CD4-positive, alpha-beta T cell treated with Interleukin-15 for 1 hour (primary cell): ENCODE results near the gene LAMA5.
"Not testable (repeated sequence)": the region's sequence is repeated elsewhere in the genome, so short reads cannot be mapped to it uniquely, and the experiment has no call there.

ENCODE experiments used
- DNase-seq: peaks from one replicate; pipeline ENCODE4 v3.0.0-alpha.2; 2020

LAMA5 gene

GRCh38 chr20:62388839-62389600, 21.9 kb upstream of the LAMA5 start:
- no peak for DNase-seq

- no peak for DNase-seq
These were observed 21.0 kb upstream of the LAMA5 start for GRCh38 chr20:62387933-62388635.

- no peak for DNase-seq
These were observed 20.3 kb upstream of the LAMA5 start for GRCh38 chr20:62387219-62387913.

GRCh38 chr20:62386383-62387218, 19.5 kb upstream of the LAMA5 start, which contains the start of gene RPS21:
TSS of gene RPS21 (plus strand) at chr20:62387103. CDS start at chr20:62387339, 236 bp downstream.
- peak; percentile 94 for DNase-seq

- peak; percentile 81 for DNase-seq
These were observed 15.4 kb upstream of the LAMA5 start for GRCh38 chr20:62382306-62383198.

GRCh38 chr20:62381842-62382241, 14.7 kb upstream of the LAMA5 start:
- DNase-seq, result no peak

- no peak for DNase-seq
These were observed 14.2 kb upstream of the LAMA5 start for GRCh38 chr20:62381202-62381797.

GRCh38 chr20:62378215-62378614, 11.1 kb upstream of the LAMA5 start:
- DNase-seq, result no peak

- no peak for DNase-seq
These were observed 10.6 kb upstream of the LAMA5 start for GRCh38 chr20:62377615-62378178.

GRCh38 chr20:62377064-62377461, 10.0 kb upstream of the LAMA5 start:
- DNase-seq, result no peak

- DNase-seq, result no peak
These were observed 9.3 kb upstream of the LAMA5 start for GRCh38 chr20:62376112-62377063.

GRCh38 chr20:62374331-62375152, 7.4 kb upstream of the LAMA5 start:
- DNase-seq, result no peak

GRCh38 chr20:62373631-62374179, 6.6 kb upstream of the LAMA5 start:
- not testable (repeated sequence) for DNase-seq

- DNase-seq, result no peak
These were observed 5.2 kb upstream of the LAMA5 start for GRCh38 chr20:62372042-62372993.

- no peak for DNase-seq
These were observed 4.5 kb upstream of the LAMA5 start for GRCh38 chr20:62371588-62372041.

GRCh38 chr20:62370807-62371587, 3.9 kb upstream of the LAMA5 start:
- DNase-seq, result no peak
